ENCODE measurements around the gene CRIP2. TPM values are rescaled to one million over a fixed set of nuclear protein-coding genes. Genes with fewer than 3 reads are reported as not detected.

CRIP2 gene
- total RNA-seq, 3 donors from 2014 or later (not counting 1 experiment from before 2014, with no cell fraction given) = 1.7 to 4.6 (median 2.0) TPM

DNA sequence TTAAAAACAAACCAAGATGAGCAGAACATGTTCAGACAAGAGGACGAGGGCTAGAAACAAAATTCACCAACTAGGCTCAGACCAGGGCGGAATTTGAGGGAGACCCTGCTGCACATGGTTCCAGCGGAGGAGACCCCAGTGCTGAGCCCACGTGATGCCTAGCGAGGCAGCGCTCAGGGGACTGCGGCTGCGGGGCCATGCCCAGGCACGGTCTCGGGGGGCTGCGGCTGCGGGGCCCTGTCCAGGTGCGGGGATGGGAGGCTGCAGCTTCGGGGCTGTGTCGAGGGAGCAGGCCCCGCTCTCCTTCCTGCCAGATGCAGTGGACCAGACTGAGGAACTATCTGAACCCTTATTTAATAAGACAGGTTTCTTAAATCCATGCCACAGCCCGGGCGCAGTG lies 12.7 kb upstream of the CRIP2 start:
- H3K36me3 ChIP-seq (ENCODE audit: control insufficient read depth, insufficient read depth, low read length) = peaks cover 37% of the 10 kb centered on the region
- H3K27me3 ChIP-seq (ENCODE audit: control insufficient read depth, insufficient read depth, low read length) = no peaks in the 10 kb centered on the region
- no peak overlapping the region for H3K27ac ChIP-seq (ENCODE audit: low read length)
- H3K27me3 Mint-ChIP-seq (ENCODE audit: low read depth in 2 of 2) = no peaks in the 10 kb centered on the region
- H3K4me3 Mint-ChIP-seq = no peak overlapping the region
- H3K4me1 Mint-ChIP-seq = no peaks in the 10 kb centered on the region
- no peak overlapping the region for H3K27ac Mint-ChIP-seq
- WGBS (ENCODE audit: insufficient coverage) = 98% methylated on average over 18 of the region's 18 CpGs
- H3K9me3 ChIP-seq (ENCODE audit: control insufficient read depth, insufficient read depth, low read length) = no peaks in the 10 kb centered on the region
- H3K36me3 Mint-ChIP-seq = no peaks in the 10 kb centered on the region
- no peaks in the 10 kb centered on the region for H3K9me3 Mint-ChIP-seq
- TF ChIP-seq, protein P1, sequence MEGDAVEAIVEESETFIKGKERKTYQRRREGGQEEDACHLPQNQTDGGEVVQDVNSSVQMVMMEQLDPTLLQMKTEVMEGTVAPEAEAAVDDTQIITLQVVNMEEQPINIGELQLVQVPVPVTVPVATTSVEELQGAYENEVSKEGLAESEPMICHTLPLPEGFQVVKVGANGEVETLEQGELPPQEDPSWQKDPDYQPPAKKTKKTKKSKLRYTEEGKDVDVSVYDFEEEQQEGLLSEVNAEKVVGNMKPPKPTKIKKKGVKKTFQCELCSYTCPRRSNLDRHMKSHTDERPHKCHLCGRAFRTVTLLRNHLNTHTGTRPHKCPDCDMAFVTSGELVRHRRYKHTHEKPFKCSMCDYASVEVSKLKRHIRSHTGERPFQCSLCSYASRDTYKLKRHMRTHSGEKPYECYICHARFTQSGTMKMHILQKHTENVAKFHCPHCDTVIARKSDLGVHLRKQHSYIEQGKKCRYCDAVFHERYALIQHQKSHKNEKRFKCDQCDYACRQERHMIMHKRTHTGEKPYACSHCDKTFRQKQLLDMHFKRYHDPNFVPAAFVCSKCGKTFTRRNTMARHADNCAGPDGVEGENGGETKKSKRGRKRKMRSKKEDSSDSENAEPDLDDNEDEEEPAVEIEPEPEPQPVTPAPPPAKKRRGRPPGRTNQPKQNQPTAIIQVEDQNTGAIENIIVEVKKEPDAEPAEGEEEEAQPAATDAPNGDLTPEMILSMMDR (IDR thresholded peaks at IDR 0.05) = no peak
- DNase-seq = no peak
- no peak for ATAC-seq
- intact Hi-C loops (cut with micrococcal nuclease) = no loop called here
- H3K4me3 ChIP-seq (ENCODE audit: low read length) = no peak overlapping the region
- H3K4me1 ChIP-seq (ENCODE audit: control insufficient read depth, insufficient read depth, low read length) = no peaks in the 10 kb centered on the region

DNA sequence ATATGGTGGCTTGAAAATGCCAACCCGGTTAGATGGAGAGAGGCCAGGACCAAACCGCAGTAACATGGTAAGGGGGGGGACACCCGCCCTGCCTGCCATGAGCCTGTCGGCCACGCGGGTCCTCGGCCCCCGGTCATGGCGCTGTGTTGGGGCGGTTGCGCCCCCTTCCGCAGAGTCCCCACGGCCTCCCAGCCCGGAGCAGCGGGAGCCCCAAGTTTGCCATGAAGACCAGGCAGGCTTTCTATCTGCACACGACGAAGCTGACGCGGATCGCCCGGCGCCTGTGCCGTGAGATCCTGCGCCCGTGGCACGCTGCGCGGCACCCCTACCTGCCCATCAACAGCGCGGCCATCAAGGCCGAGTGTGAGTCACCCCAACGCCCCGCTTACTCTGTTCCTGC lies 10.1 kb upstream of the CRIP2 start:
- Histone ChIP-seq H3K27me3 (ENCODE audit: control insufficient read depth, insufficient read depth, low read length) (no peaks in the 10 kb centered on the region), H3K27ac (ENCODE audit: low read length) (no peak overlapping the region), H3K9me3 (ENCODE audit: control insufficient read depth, insufficient read depth, low read length) (no peaks in the 10 kb centered on the region), H3K4me3 (ENCODE audit: low read length) (no peak overlapping the region), H3K4me1 (ENCODE audit: control insufficient read depth, insufficient read depth, low read length) (no peaks in the 10 kb centered on the region), H3K36me3 (ENCODE audit: control insufficient read depth, insufficient read depth, low read length) (peaks cover 36% of the 10 kb centered on the region)
- TF ChIP-seq, protein P1 (IDR thresholded peaks at IDR 0.05) = no peak
- intact Hi-C loops (cut with micrococcal nuclease) = no loop called here
- Mint-ChIP-seq H3K9me3 (no peaks in the 10 kb centered on the region), H3K4me3 (no peak overlapping the region), H3K4me1 (no peaks in the 10 kb centered on the region), H3K36me3 (no peaks in the 10 kb centered on the region), H3K27me3 (ENCODE audit: low read depth in 2 of 2) (no peaks in the 10 kb centered on the region), H3K27ac (no peak overlapping the region)
- WGBS (ENCODE audit: insufficient coverage) = 97% methylated on average over 33 of the region's 33 CpGs
- DNase-seq = no peak
- no peak for ATAC-seq

DNA sequence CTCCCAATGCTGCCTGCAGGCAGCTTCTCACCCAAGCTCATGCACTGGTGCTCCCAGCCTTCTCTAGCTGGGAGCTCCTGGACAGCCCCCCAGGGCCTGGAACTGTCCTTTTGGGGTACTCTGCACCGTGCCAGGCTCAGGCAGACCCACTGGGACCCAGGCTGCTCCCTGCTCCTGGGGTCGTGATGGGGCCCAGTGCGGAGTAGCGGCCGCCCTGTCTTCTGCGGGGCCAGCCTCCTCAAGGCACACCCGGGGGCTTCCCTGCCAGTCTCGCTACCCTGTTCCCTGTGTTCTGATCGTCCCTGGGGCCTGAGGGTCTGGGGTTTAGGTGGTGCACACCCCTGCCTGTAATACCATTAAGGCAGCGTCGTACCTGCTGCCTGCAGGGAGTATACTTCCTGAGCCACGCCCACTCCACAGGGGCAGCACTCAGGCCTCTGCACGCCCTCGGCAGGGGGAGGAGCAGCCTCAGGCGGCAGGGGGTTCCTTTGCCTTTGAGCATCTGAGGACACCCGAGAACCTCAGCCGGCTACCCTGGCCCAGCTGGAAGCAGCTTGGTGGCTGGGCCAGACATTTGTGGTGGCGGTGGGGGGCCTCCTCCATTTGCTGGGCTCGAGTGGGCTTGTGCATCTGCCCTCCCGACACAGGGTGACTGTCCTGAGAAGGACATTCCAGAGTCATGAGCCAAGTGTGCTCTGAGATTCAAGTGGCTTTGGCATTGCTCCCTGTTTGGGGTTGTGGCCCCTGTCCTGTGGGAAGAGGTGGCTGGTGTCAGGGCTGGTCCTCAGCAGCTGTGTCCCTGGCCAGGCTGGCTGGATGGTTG lies 9.2 kb upstream of the CRIP2 start:
- Histone ChIP-seq H3K27ac (ENCODE audit: low read length) (no peak overlapping the region), H3K9me3 (ENCODE audit: control insufficient read depth, insufficient read depth, low read length) (no peaks in the 10 kb centered on the region), H3K36me3 (ENCODE audit: control insufficient read depth, insufficient read depth, low read length) (peaks cover 33% of the 10 kb centered on the region), H3K4me3 (ENCODE audit: low read length) (no peak overlapping the region), H3K4me1 (ENCODE audit: control insufficient read depth, insufficient read depth, low read length) (no peaks in the 10 kb centered on the region), H3K27me3 (ENCODE audit: control insufficient read depth, insufficient read depth, low read length) (no peaks in the 10 kb centered on the region)
- Mint-ChIP-seq H3K4me1 (no peaks in the 10 kb centered on the region), H3K9me3 (no peaks in the 10 kb centered on the region), H3K27me3 (ENCODE audit: low read depth in 2 of 2) (no peaks in the 10 kb centered on the region), H3K27ac (no peak overlapping the region), H3K36me3 (no peaks in the 10 kb centered on the region), H3K4me3 (no peak overlapping the region)
- TF ChIP-seq, protein P1 (IDR thresholded peaks at IDR 0.05) = no peak
- no peak for ATAC-seq
- intact Hi-C loops (cut with micrococcal nuclease) = no loop called here
- DNase-seq = no peak
- 95% methylated on average over 20 of the region's 20 CpGs for WGBS (ENCODE audit: insufficient coverage)

All from natural killer cell (primary cell).